T-helper 1 cell treated with Interleukin-12 subunit alpha and Interleukin-12 subunit beta and Interleukin-4 antibody, amounts not matched to agents 30 ng/mL and 1 ng/mL, for 36 hours (primary cell): ENCODE data around the gene CD8A. TPM values are rescaled to one million over a fixed set of nuclear protein-coding genes. Genes with fewer than 3 reads are reported as not detected.
"Not testable (repeated sequence)": the region's sequence is repeated elsewhere in the genome, so short reads cannot be mapped to it uniquely, and the experiment has no call there.

ENCODE experiments used
- intact Hi-C: fragments of 100-400 bp; cut with micrococcal nuclease; formaldehyde crosslinking; loops from one replicate; pipeline ENCODE4 v1.15.1; 2024
- total RNA-seq: library from RNA; stranded (reverse); gene quantifications from 2 replicates; pipeline ENCODE4 v1.2.3, GENCODE V29; 2022

The CD8A gene
- total RNA-seq: 2.4 and 2.6 TPM in 2 replicates

GRCh38 chr2:86790676-86791572 lies at the start of gene CD8A:
TSS of gene CD8A (minus strand) at chr2:86790913. CDS start at chr2:86790825, 88 bp downstream.
- intact Hi-C loops: no loop called here

- intact Hi-C loops: not testable (repeated sequence)
Measured at GRCh38 chr2:86839871-86840548, 49.3 kb upstream of the CD8A start.

GRCh38 chr2:86839455-86839854 lies 48.7 kb upstream of the CD8A start:
- intact Hi-C loops: not testable (repeated sequence)

- intact Hi-C loops: not testable (repeated sequence)
Measured at GRCh38 chr2:86837714-86838113, 47.0 kb upstream of the CD8A start.

- intact Hi-C loops: not testable (repeated sequence)
Measured at GRCh38 chr2:86836915-86837695, 46.4 kb upstream of the CD8A start.

- intact Hi-C loops: not testable (repeated sequence)
Measured at GRCh38 chr2:86835548-86835889, 44.8 kb upstream of the CD8A start.

DNA sequence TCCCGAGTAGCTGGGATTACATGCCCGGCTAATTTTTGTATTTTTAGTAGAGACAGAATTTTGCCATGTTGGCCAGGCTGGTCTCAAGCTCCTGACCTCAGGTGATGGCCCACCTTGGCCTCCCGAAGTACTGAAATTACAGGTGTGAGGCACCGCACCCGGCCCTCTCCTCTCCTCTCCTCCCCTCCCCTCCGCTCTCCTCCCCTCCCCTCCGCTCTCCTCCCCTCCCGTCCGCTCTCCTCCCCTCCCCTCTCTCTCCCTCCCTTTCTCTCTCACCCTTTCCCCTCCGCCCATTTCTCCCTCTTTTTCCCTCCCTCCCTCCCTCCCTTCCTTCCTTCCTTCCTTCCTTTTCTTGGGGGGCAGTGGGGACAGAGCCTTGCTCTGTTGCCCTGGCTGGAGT lies 42.6 kb upstream of the CD8A start:
- intact Hi-C loops: no loop called here

GRCh38 chr2:86832334-86833096 lies 41.8 kb upstream of the CD8A start:
- intact Hi-C loops: no loop called here

DNA sequence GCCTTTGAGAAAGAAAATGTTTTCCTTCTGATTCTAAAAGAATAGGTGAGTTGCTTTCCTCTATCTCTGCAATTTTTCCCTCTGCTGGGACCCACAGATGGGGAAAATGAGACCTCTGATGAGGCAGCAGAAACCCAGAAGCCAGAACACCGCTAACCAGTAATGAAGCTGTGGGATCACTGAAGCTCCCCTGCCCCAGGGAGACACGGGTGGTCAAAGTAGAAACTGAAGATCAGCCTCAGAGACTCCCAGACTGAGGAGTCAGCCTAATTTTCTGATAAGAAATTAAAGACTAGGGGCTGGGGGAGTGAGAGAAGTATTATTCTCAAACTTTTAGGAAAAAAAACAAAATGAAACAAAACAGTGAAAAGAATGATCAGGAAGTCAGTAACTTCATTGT lies 40.8 kb upstream of the CD8A start:
- intact Hi-C loops: no loop called here

- intact Hi-C loops: no loop called here
Measured at GRCh38 chr2:86826951-86827350, 36.2 kb upstream of the CD8A start.

DNA sequence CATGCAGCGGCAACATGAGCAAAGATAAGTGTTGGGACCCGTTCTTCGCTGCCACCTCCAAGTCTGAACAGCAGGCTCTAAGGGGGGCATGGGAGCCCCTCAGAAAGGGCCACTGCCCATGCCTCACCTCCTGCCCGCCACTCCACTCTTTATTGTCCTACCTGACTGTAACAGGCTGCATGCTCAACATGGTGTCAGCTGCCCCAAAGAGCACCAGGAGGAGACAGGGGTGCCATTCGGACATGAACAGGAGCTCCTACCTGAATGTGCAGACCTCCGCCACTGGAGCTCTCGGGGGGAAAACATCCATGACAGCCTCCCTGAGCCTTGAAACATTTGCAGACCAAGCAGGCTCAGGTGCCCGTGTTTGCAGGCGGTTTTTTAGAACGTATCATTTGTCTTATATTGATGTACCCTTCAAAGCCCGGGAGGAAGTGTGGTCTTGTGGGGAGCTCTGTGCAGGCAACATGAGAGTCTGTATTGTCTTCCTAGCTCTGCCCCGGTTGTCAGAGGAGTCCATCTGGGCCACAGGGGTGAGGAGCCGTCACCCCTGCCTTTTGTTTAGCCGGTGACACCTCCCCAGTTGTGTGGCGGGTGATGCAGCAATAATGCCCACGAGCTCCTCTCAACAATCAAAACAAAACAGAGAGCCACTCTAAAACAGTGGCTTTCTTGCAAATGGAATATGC lies 35.1 kb upstream of the CD8A start:
- intact Hi-C loops: no loop called here

- intact Hi-C loops: no loop called here
Measured at GRCh38 chr2:86825036-86825692, 34.5 kb upstream of the CD8A start.

- intact Hi-C loops: no loop called here
Measured at GRCh38 chr2:86822668-86823345, 32.1 kb upstream of the CD8A start.

DNA sequence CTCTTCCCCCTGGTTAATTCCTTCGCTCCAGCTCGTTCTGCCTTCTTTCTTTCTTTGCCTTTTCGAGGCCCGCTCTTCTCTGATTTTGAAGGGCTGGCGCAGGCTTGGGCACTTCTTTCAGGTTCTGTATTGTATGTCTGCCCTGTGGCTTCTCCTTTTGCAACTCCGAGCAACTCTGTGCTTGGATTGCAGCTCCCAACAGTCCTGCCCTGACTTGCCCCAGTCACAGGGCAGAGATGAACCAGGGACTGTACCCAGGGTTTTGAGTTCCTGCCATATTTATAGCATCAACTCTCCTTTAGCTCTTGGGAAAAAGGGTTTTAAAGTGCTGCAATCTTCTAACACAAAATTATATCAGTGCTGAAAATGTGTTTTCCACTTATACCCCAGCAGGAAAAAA lies 31.1 kb upstream of the CD8A start:
- intact Hi-C loops: no loop called here

DNA sequence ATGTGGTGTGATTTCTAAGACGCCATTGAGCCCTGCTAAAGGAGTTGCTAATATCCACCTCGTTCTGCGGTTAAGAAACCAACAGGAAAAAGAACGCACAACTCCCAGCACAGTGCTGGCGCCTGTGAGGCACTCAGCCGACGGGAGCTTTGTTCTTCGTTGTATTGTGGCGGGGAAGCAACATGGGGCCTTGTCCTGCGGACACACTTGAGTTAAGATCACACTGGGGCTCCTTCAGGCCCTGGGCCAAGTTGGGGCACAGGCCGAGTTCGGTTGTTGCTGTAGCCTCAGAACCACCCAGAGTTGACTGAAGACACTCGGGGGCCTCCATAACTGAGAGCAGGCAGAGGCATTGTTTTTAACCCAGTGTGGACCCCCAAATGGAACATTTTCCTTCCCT lies 30.6 kb upstream of the CD8A start:
- intact Hi-C loops: no loop called here

- intact Hi-C loops: no loop called here
Measured at GRCh38 chr2:86818957-86819356, 28.2 kb upstream of the CD8A start.

- intact Hi-C loops: no loop called here
Measured at GRCh38 chr2:86818114-86818801, 27.5 kb upstream of the CD8A start.

- intact Hi-C loops: no loop called here
Measured at GRCh38 chr2:86815611-86816010, 24.9 kb upstream of the CD8A start.
